C4-2B (cell line): ENCODE results near the gene LYZ.
A peak's percentile ranks its signal among the peaks of the same experiment; 100 is the strongest.

Experiments
- H3K27ac ChIP-seq: fragments of 450-650 bp; 2 replicates; pipeline ENCODE4 v1.5.1; 2017
- ZFX ChIP-seq: fragments of 450-650 bp; IDR thresholded peaks from 2 replicates; pipeline ENCODE4 v1.6.1; 2017
- TF ChIP-seq, protein P1 (sequence below): fragments of 450-650 bp; conservative IDR thresholded peaks from 2 replicates; pipeline ENCODE4 v1.5.1; 2017; ENCODE audit warnings: mild to moderate bottlenecking

The LYZ gene

GRCh38 chr12:69342421-69342820 lies 5.8 kb upstream of the LYZ start:
- TF ChIP-seq ZFX = no peak
- TF ChIP-seq, protein P1, sequence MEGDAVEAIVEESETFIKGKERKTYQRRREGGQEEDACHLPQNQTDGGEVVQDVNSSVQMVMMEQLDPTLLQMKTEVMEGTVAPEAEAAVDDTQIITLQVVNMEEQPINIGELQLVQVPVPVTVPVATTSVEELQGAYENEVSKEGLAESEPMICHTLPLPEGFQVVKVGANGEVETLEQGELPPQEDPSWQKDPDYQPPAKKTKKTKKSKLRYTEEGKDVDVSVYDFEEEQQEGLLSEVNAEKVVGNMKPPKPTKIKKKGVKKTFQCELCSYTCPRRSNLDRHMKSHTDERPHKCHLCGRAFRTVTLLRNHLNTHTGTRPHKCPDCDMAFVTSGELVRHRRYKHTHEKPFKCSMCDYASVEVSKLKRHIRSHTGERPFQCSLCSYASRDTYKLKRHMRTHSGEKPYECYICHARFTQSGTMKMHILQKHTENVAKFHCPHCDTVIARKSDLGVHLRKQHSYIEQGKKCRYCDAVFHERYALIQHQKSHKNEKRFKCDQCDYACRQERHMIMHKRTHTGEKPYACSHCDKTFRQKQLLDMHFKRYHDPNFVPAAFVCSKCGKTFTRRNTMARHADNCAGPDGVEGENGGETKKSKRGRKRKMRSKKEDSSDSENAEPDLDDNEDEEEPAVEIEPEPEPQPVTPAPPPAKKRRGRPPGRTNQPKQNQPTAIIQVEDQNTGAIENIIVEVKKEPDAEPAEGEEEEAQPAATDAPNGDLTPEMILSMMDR = no peak
- no peak overlapping the region for H3K27ac ChIP-seq

DNA sequence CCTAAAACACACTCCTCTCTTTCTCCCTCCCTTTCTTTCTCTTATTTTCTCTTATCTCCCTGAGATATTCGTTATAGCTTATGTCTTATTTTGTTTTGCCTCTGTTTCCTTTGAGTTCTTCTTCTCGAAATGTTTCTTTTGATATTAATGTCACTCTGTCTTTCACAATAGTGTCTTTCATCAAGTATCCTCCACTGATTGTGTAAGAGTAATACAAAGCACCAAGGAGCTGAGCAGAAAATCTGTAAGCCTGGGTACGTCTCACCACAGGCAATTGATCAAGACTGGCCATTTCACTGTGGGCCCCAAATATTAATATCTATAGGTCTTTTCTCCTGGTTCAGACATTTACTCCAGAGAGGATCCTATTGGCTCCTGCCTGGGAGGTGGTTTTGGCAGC lies 4.8 kb upstream of the LYZ start:
- no peak for TF ChIP-seq ZFX
- TF ChIP-seq, protein P1 = no peak
- no peak overlapping the region for H3K27ac ChIP-seq

- H3K27ac ChIP-seq = peak overlapping the region; percentile 48
- TF ChIP-seq ZFX = no peak
- TF ChIP-seq, protein P1 = no peak
These were observed 4.1 kb upstream of the LYZ start for GRCh38 chr12:69343885-69344612.

- TF ChIP-seq, protein P1 = no peak
- no peak for TF ChIP-seq ZFX
- peak overlapping the region; percentile 48 for H3K27ac ChIP-seq
These were observed 3.1 kb upstream of the LYZ start for GRCh38 chr12:69345077-69345476.

- no peak for TF ChIP-seq ZFX
- TF ChIP-seq, protein P1 = no peak
- H3K27ac ChIP-seq = peak overlapping the region; percentile 75
These were observed 2.4 kb upstream of the LYZ start for GRCh38 chr12:69345742-69346141.

DNA sequence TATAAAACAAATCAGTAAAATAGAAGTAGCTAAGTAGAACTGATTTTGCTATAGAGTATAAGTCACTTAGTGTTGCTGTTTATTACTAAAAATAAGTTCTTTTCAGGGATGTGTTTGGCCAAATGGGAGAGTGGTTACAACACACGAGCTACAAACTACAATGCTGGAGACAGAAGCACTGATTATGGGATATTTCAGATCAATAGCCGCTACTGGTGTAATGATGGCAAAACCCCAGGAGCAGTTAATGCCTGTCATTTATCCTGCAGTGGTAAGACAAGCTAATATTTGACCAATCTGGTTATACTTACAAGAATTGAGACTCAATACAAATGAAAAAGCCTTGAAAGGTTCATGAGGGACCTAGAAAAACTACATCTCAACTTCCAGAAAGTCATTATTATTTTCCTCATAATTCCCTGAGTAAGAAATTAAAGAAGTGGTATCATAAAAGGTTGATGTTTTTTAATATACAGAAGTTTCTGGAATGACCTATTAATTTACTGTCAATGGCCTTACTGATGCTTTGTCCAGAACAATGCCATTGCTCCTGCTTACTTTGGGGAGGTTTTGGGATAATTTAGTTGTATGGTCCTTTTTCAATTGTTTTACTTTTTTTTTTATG lies 1.9 kb downstream of the LYZ start:
- H3K27ac ChIP-seq = no peak overlapping the region
- no peak for TF ChIP-seq ZFX
- TF ChIP-seq, protein P1 = no peak

DNA sequence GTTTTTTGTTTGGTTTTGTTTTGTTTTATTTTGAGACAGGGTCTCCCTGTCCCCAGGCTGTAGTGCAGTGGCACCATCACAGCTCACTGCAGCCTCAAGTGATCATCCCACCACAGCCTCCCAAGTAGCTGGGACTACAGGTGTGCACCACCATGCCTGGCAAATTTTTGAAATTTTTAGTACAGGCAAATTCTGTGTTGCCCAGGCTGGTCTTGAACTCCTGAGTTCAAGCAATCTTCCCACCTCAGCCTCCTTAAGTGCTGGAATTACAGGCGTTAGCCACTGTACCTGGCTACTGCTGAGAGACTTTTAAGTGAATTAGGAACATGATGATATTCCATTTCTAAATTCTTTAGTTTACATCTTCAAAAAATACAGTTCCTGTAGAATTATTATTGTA lies 2.6 kb downstream of the LYZ start:
- TF ChIP-seq, protein P1 = no peak
- no peak for TF ChIP-seq ZFX
- no peak overlapping the region for H3K27ac ChIP-seq
